Ovary (tissue), 9 donors: Measurements from ENCODE around the gene NPDC1. TPM values are rescaled to one million over a fixed set of nuclear protein-coding genes. Genes with fewer than 3 reads are reported as not detected.

Experiments
- DNase-seq, 5 donors: peaks; one replicate each; pipeline ENCODE4 v3.0.0-alpha.2; 2019 to 2020
- H3K27ac ChIP-seq, 2 donors: fragments of 200-600 bp; one replicate each; pipeline versions ENCODE4 v1.5.1 to v1.8.0; 2019 to 2022
- H3K27me3 ChIP-seq: fragments of 200-600 bp; one replicate; pipeline ENCODE4 v1.8.0; 2022
- H3K36me3 ChIP-seq: fragments of 200-600 bp; sonication (generic); one replicate; pipeline ENCODE4 v1.5.1; 2019
- H3K4me1 ChIP-seq: one replicate; pipeline ENCODE4 v1.8.1; 2013; ENCODE audit warnings: mild to moderate bottlenecking, moderate library complexity; ENCODE audit not compliant: insufficient read depth
- H3K4me3 ChIP-seq: fragments of 200-600 bp; sonication (generic); one replicate; pipeline ENCODE4 v1.5.1; 2017
- H3K9me3 ChIP-seq, 2 donors: fragments of 200-600 bp in 1 of 2; sonication (generic) in 1 of 2; one replicate each; pipeline versions ENCODE4 v1.5.1 to v1.8.1; 2013 to 2019; ENCODE audit warnings: mild to moderate bottlenecking in 1 of 2, moderate library complexity in 1 of 2
- CTCF ChIP-seq, 3 donors: fragments of 450-650 bp in 2 of 3; fragments of 200-600 bp in 1 of 3; IDR thresholded peaks; one replicate each; pipeline versions ENCODE4 v1.5.1 to v1.8.0; 2016 to 2022; ENCODE audit warnings: antibody characterized with exemption in 3 of 3, mild to moderate bottlenecking in 1 of 3
- EP300 ChIP-seq: sonication (generic); formaldehyde crosslinking; IDR thresholded peaks from one replicate; pipeline ENCODE4 v1.6.1; 2017; ENCODE audit warnings: antibody characterized with exemption
- POLR2A ChIP-seq: fragments of 450-650 bp; IDR thresholded peaks from one replicate; pipeline ENCODE4 v1.6.1; 2017; ENCODE audit warnings: antibody characterized with exemption, mild to moderate bottlenecking, moderate library complexity
- WGBS, 3 donors: extraction: QIAGEN DNeasy Blood & Tissue Kit in 1 of 3; methylation state at CpG; one replicate each; pipeline versions ENCODE4 v1.1.5 to v1.1.7; 2013 to 2017; 5-methylcytosine and 5-hydroxymethylcytosine counted together
- intact Hi-C, 4 donors: fragments of 100-400 bp; cut with DNase I; formaldehyde crosslinking; loops; one replicate each; pipeline versions ENCODE4 v1.11.0 to v1.15.1; 2022 to 2023
- polyA plus RNA-seq, 2 donors: library from polyadenylated mRNA; stranded (reverse); fragments of 200-250 nt in 1 of 2; fragments of 350-450 nt in 1 of 2; fragmentation: Illumina TruSeq in 1 of 2; extraction: RNeasy Lipid Tissue Mini Kit (QIAGEN cat#74804) in 1 of 2; gene quantifications; one replicate each; pipeline ENCODE4 v1.2.3, GENCODE V29; 2013 to 2014
- total RNA-seq, 7 donors: library from RNA; depleted of rRNA in 2 of 7; stranded (reverse); fragments of >200 nt in 2 of 7; fragmentation: NEBNext Ultra II Directional in 3 of 7; extraction: Animal tissue kit (Norgen Biotek cat#: 25700) in 3 of 7; gene quantifications; one replicate each; pipeline versions ENCODE4 v1.1.0 to v1.2.4, GENCODE V29; 2016 to 2023
- donor health status: DM: no; HTN: no; CAD: no; lungs with moderate emphysema.
- donor health status: DM: no; HTN: no; CAD: no.
- donor health status: Bipolar disorder and iron deficiency.
- donor health status: DM: yes; HTN: yes; CAD: no.
- donor health status: DM: no; HTN: no; CAD: no.
- donor health status: DM: yes; HTN: yes; CAD: no.

NPDC1 gene
- total and polyA plus RNA-seq, 9 donors = 2.1 to 112 (median 49.9) TPM

DNA sequence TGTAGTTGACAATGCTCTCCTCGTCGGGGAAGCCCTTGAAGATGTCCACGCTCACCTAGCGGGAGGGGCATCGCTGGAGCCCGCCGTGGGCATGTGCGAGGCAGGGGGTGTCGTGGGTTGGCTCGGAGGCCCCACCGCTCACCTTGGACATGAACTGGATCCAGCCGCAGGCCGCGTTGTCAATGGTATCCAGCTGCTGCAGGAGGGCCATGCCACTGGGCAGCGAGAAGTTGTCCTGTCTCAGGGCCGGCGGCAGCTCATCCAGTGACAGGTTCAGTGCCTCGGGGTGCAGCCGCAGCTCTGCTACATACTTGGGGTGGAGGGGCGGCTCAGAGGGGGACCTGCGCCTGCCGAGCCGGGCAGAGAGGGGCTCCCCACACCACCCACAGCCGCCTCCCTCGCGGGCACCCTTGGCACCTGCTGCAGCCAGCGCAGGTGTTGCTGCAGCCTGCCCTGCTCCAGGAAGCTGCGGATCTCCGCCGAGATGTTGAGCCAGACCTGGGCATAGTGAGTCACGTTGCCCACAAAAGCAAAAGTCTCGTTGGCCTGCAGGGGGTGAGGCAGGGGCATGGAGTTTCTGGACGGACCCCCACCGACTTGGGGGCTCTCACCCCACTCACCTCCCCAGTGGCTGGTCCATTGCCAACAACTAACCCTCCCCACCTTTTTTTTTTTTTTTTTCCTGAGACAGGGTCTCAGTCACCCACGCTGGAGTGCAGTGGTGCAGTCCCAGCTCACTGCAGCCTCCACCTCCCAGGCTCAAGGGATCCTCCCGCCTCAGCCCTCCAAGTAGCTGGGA, 27.0 kb downstream of the NPDC1 start:
- no peak overlapping the region for H3K4me3 ChIP-seq
- intact Hi-C loops = no loop called here
- H3K27ac ChIP-seq = no peak overlapping the region
- TF ChIP-seq POLR2A (no peak), EP300 (no peak), CTCF (IDR thresholded peaks at IDR 0.05) (no peak)
- no peak for DNase-seq
- WGBS, 3 donors = 90 to 93% (median 93%) methylated on average over 36 of the region's 36 CpGs
- H3K27me3 ChIP-seq = no peaks in the 10 kb centered on the region
- H3K9me3 ChIP-seq = no peaks in the 10 kb centered on the region
- H3K36me3 ChIP-seq = no peaks in the 10 kb centered on the region
- no peaks in the 10 kb centered on the region for H3K4me1 ChIP-seq

DNA sequence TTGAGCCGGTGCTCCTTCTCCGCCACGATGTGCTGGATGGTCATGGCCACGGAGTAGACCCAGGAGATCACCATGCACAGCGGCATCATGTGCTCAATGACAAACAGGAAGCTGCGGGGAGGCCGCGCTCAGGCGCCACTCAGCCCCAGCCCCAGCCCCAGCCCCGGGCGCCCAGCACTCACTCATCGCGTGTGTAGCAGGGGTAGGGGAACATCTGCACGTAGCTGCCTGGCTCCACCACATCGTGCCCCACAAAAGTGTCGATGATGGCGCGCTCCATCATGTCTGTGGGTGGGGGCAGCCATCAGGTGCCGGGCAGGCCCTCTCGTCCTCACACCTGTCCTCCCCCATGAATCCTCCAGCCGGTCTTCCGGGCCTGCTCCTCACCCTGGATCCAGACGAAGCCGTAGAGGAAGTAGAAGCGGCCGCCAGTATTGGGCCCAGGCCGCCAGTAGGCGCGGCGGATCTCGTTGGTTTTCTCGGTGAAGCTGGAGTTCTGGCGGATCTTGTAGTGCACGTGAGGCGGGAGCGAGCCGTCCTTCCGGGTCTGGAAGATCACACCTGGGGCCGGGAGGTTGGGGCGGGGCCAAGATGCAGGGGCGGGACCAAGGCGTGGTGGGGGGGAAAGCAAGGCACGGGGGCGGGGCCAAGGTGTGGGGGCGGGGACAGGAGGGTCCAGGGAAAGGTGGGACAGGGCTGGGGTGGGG, 28.0 kb downstream of the NPDC1 start:
- intact Hi-C loops = no loop called here
- H3K9me3 ChIP-seq = no peaks in the 10 kb centered on the region
- no peak overlapping the region for H3K4me3 ChIP-seq
- TF ChIP-seq POLR2A = no peak
- no peak for TF ChIP-seq CTCF (IDR thresholded peaks at IDR 0.05)
- 88 to 93% (median 90%) methylated on average over 40 to 45 of the region's 45 CpGs for WGBS, 3 donors
- no peak overlapping the region for H3K27ac ChIP-seq
- H3K36me3 ChIP-seq = no peaks in the 10 kb centered on the region
- no peak for DNase-seq
- H3K27me3 ChIP-seq = no peaks in the 10 kb centered on the region
- no peaks in the 10 kb centered on the region for H3K4me1 ChIP-seq

GRCh38 chr9:137017071-137017470, 28.9 kb downstream of the NPDC1 start:
- Histone ChIP-seq H3K9me3 (no peaks in the 10 kb centered on the region), H3K4me1 (no peaks in the 10 kb centered on the region), H3K27me3 (no peaks in the 10 kb centered on the region), H3K36me3 (no peaks in the 10 kb centered on the region), H3K27ac (no peak overlapping the region), H3K4me3 (no peak overlapping the region)
- no peak for DNase-seq
- intact Hi-C loops = no loop called here
- TF ChIP-seq EP300 (no peak), POLR2A (no peak), CTCF (IDR thresholded peaks at IDR 0.05) (no peak)
- WGBS, 3 donors = 96 to 98% (median 97%) methylated on average over 28 of the region's 28 CpGs

GRCh38 chr9:137016436-137016835, 29.5 kb downstream of the NPDC1 start:
- H3K27me3 ChIP-seq = no peaks in the 10 kb centered on the region
- H3K36me3 ChIP-seq = no peaks in the 10 kb centered on the region
- H3K4me1 ChIP-seq = no peaks in the 10 kb centered on the region
- DNase-seq = no peak
- H3K27ac ChIP-seq = no peak overlapping the region
- no peak overlapping the region for H3K4me3 ChIP-seq
- 92 to 95% (median 93%) methylated on average over 10 to 16 of the region's 16 CpGs for WGBS, 3 donors
- H3K9me3 ChIP-seq = no peaks in the 10 kb centered on the region
- TF ChIP-seq POLR2A (no peak), EP300 (no peak), CTCF (IDR thresholded peaks at IDR 0.05) (no peak)
- intact Hi-C loops = no loop called here
